Neural cell (in vitro differentiated cells): Measurements from ENCODE around the gene CIROP. TPM values are rescaled to one million over a fixed set of nuclear protein-coding genes. Genes with fewer than 3 reads are reported as not detected.

Source experiments
- H2AFZ ChIP-seq: fragments of 200-600, 300-800 bp; sonication (generic), shearing (Covaris generic); 2 replicates; pipeline ENCODE4 v1.6.0; 2014; ENCODE audit warnings: low read depth, mild to moderate bottlenecking, antibody characterized with exemption, low read length, moderate library complexity
- H3F3A ChIP-seq: fragments of 200-600 bp; shearing (Covaris generic); 2 replicates; pipeline ENCODE4 v1.6.1; 2016; ENCODE audit warnings: mild to moderate bottlenecking, moderate library complexity, mixed read lengths, antibody characterized with exemption, low read length; ENCODE audit not compliant: insufficient read depth, poor library complexity, severe bottlenecking
- H3K27ac ChIP-seq: fragments of 200-600, 300-800 bp; sonication (generic), shearing (Covaris generic); 2 replicates; pipeline ENCODE4 v1.5.1; 2014; ENCODE audit warnings: mild to moderate bottlenecking, low read length, moderate library complexity
- H3K27me3 ChIP-seq: fragments of 300-800, 200-600 bp; sonication (generic), shearing (Covaris generic); 2 replicates; pipeline ENCODE4 v1.6.0; 2014; ENCODE audit warnings: mild to moderate bottlenecking, low read depth, low read length, moderate library complexity; ENCODE audit not compliant: insufficient read depth
- H3K36me3 ChIP-seq: fragments of 300-800, 200-600 bp; sonication (generic), shearing (Covaris generic); 2 replicates; pipeline ENCODE4 v1.5.1; 2014; ENCODE audit warnings: mild to moderate bottlenecking, antibody characterized with exemption, low read length, moderate library complexity; ENCODE audit not compliant: insufficient read depth
- H3K4me2 ChIP-seq: fragments of 300-800, 200-600 bp; sonication (generic), shearing (Covaris generic); 2 replicates; pipeline ENCODE4 v1.6.0; 2014; ENCODE audit warnings: mild to moderate bottlenecking, low read length
- H3K4me3 ChIP-seq: fragments of 300-800, 200-600 bp; sonication (generic), shearing (Covaris generic); 2 replicates; pipeline ENCODE4 v1.5.1; 2014; ENCODE audit warnings: mild to moderate bottlenecking, low read length, moderate library complexity
- H3K79me2 ChIP-seq: fragments of 200-600 bp; shearing (Covaris generic); replicated peaks from 2 replicates; pipeline ENCODE4 v1.6.0; 2014; ENCODE audit warnings: mild to moderate bottlenecking, low read length, moderate library complexity; ENCODE audit not compliant: insufficient read depth
- H3K9ac ChIP-seq: fragments of 300-800, 200-600 bp; sonication (generic), shearing (Covaris generic); 2 replicates; pipeline ENCODE4 v1.6.1; 2016; ENCODE audit warnings: mild to moderate bottlenecking, low read length, mixed read lengths
- H3K9me2 ChIP-seq: fragments of 200-600 bp; shearing (Covaris generic); 2 replicates; pipeline ENCODE4 v1.6.1; 2016; ENCODE audit warnings: mild to moderate bottlenecking, low read length, mixed read lengths; ENCODE audit not compliant: insufficient read depth
- H3K9me3 ChIP-seq: fragments of 200-600, 300-800 bp; sonication (generic), shearing (Covaris generic); 2 replicates; pipeline ENCODE4 v1.6.1; 2016; ENCODE audit warnings: mild to moderate bottlenecking, mixed run types, low read length, moderate library complexity, mixed read lengths
- H4K20me1 ChIP-seq: fragments of 200-600 bp; shearing (Covaris generic); 2 replicates; pipeline ENCODE4 v1.6.1; 2016; ENCODE audit warnings: mild to moderate bottlenecking, mixed run types; ENCODE audit not compliant: insufficient read depth
- EP300 ChIP-seq: fragments of 450-650 bp; conservative IDR thresholded peaks from 2 replicates; pipeline ENCODE4 v1.6.1; 2014; ENCODE audit warnings: antibody characterized with exemption, mild to moderate bottlenecking, moderate library complexity; ENCODE audit not compliant: poor library complexity, severe bottlenecking
- EZH2 ChIP-seq: fragments of 200-600, 300-800 bp; shearing (Covaris generic), sonication (generic); IDR thresholded peaks from 2 replicates; pipeline ENCODE4 v1.6.1; 2014; ENCODE audit warnings: antibody characterized with exemption, low read length, borderline replicate concordance, mild to moderate bottlenecking; ENCODE audit not compliant: insufficient read depth, poor library complexity, severe bottlenecking
- MXI1 ChIP-seq: fragments of 450-650 bp; conservative IDR thresholded peaks from 2 replicates; pipeline ENCODE4 v1.6.1; 2014; ENCODE audit warnings: antibody characterized with exemption, mild to moderate bottlenecking; ENCODE audit not compliant: poor library complexity, severe bottlenecking
- POLR2AphosphoS5 ChIP-seq: IDR thresholded peaks from 2 replicates; pipeline ENCODE4 v1.6.1; 2012
- RAD21 ChIP-seq: fragments of 450-650 bp; conservative IDR thresholded peaks from 2 replicates; pipeline ENCODE4 v1.6.1; 2014; ENCODE audit warnings: antibody characterized with exemption, mild to moderate bottlenecking, moderate library complexity
- SMC3 ChIP-seq: fragments of 450-650 bp; conservative IDR thresholded peaks from 2 replicates; pipeline ENCODE4 v1.6.1; 2014; ENCODE audit warnings: antibody characterized with exemption, mild to moderate bottlenecking, moderate library complexity; ENCODE audit not compliant: poor library complexity
- TAF1 ChIP-seq: IDR thresholded peaks from 2 replicates; pipeline ENCODE4 v1.6.1; 2012; ENCODE audit warnings: low read depth
- polyA plus RNA-seq: library from polyadenylated mRNA; depleted of rRNA; stranded (reverse); fragments of >200 nt; gene quantifications from 2 replicates; pipeline ENCODE4 v1.2.3, GENCODE V29; 2014
- TF ChIP-seq, protein P1 (sequence below): IDR thresholded peaks from 2 replicates; pipeline ENCODE4 v1.6.1; 2012; ENCODE audit warnings: borderline replicate concordance
- TF ChIP-seq, protein P2 (sequence below): fragments of 450-650 bp; IDR thresholded peaks from 2 replicates; pipeline ENCODE4 v1.5.1; 2014; ENCODE audit warnings: antibody characterized with exemption, mild to moderate bottlenecking, moderate library complexity; ENCODE audit not compliant: poor library complexity, severe bottlenecking

CIROP gene
- polyA plus RNA-seq, 1 donor from 2014 or later, result not detected

DNA sequence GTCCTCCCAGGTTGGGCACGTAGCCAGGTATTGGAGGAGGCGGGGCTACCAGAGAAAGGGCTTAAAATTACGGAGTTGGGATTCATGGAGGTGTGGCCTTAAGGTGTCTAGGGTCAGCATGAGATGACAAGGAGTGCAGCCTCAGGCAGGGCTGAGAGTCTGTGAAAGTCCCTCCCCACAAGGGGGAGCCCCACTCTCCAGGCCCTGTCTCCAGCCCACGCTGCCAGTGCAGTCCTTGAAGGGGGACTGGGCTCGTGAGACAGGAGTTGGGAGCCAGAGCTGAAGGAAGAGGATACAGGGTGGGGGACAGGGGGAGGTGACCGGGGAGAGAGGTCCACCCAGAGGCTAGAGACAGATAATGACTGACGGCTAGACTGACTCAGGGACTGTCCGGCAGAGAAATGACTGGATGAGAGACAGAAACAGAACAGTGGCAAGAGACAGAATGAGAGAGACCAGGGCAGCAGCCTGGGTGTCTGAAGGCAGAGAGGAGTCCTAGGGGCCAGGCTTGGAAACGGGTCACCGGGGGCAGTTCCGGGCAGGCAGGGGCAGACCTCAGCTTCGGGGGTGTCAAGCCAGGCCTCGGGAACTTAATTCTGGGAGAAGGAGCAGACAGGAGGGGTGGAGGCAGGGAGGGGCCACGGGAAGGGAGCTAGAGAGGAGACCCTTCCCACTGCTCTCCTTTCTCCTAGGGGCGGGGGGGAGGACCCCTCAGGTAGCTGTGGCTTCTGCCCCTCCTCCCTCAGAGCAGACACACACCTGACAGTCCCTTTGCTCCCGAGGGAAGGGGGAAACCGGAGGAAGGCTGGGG is 48.4 kb downstream of the CIROP start:
- Histone ChIP-seq H3K9me3 (no peaks in the 10 kb centered on the region), H2AFZ (peak overlapping the region; percentile 37), H3K36me3 (no peaks in the 10 kb centered on the region), H3K9ac (peak overlapping the region; percentile 80), H4K20me1 (no peaks in the 10 kb centered on the region), H3K4me3 (peak overlapping the region; percentile 84), H3K9me2 (no peaks in the 10 kb centered on the region), H3F3A (no peaks in the 10 kb centered on the region), H3K27ac (peak overlapping the region; percentile 61), H3K79me2 (peaks cover 6% of the 10 kb centered on the region), H3K4me2 (peak overlapping the region; percentile 89), H3K27me3 (no peaks in the 10 kb centered on the region)
- TF ChIP-seq TAF1 (no peak), RAD21 (peak; percentile 22), MXI1 (no peak), SMC3 (peak; percentile 59), POLR2AphosphoS5 (peak; percentile 30), EZH2 (no peak), EP300 (no peak)
- TF ChIP-seq, protein P1, sequence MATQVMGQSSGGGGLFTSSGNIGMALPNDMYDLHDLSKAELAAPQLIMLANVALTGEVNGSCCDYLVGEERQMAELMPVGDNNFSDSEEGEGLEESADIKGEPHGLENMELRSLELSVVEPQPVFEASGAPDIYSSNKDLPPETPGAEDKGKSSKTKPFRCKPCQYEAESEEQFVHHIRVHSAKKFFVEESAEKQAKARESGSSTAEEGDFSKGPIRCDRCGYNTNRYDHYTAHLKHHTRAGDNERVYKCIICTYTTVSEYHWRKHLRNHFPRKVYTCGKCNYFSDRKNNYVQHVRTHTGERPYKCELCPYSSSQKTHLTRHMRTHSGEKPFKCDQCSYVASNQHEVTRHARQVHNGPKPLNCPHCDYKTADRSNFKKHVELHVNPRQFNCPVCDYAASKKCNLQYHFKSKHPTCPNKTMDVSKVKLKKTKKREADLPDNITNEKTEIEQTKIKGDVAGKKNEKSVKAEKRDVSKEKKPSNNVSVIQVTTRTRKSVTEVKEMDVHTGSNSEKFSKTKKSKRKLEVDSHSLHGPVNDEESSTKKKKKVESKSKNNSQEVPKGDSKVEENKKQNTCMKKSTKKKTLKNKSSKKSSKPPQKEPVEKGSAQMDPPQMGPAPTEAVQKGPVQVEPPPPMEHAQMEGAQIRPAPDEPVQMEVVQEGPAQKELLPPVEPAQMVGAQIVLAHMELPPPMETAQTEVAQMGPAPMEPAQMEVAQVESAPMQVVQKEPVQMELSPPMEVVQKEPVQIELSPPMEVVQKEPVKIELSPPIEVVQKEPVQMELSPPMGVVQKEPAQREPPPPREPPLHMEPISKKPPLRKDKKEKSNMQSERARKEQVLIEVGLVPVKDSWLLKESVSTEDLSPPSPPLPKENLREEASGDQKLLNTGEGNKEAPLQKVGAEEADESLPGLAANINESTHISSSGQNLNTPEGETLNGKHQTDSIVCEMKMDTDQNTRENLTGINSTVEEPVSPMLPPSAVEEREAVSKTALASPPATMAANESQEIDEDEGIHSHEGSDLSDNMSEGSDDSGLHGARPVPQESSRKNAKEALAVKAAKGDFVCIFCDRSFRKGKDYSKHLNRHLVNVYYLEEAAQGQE, result no peak
- TF ChIP-seq, protein P2, sequence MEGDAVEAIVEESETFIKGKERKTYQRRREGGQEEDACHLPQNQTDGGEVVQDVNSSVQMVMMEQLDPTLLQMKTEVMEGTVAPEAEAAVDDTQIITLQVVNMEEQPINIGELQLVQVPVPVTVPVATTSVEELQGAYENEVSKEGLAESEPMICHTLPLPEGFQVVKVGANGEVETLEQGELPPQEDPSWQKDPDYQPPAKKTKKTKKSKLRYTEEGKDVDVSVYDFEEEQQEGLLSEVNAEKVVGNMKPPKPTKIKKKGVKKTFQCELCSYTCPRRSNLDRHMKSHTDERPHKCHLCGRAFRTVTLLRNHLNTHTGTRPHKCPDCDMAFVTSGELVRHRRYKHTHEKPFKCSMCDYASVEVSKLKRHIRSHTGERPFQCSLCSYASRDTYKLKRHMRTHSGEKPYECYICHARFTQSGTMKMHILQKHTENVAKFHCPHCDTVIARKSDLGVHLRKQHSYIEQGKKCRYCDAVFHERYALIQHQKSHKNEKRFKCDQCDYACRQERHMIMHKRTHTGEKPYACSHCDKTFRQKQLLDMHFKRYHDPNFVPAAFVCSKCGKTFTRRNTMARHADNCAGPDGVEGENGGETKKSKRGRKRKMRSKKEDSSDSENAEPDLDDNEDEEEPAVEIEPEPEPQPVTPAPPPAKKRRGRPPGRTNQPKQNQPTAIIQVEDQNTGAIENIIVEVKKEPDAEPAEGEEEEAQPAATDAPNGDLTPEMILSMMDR, result peak; percentile 70

DNA sequence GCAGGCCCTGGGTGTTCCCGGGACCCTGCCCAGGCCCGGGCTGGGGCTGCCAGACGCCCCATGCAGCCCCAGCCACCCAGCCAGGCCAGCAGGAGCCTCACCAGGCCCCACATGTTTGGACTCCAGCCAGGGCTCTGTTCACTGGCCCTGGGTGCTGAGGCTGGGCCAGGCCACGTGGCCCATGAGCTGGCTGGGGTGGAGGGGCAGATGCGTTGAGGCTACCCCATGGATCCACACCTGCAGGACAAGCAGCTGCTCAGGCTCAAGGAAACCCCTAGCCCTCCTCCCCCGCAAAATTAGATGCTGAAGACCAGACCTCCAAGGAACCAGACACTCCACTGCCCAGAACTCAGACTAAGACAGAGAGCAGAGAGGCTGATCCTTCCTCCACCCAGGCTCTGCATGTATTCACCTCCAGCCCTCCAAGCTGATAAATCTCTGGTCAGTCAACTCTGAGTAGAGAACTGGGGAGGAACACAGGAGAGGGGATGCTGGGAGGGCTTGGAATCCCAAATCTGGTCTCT is 49.1 kb downstream of the CIROP start:
- H3K9me3 ChIP-seq, result no peaks in the 10 kb centered on the region
- peak overlapping the region; percentile 80 for H3K9ac ChIP-seq
- H3K79me2 ChIP-seq, result peaks cover 6% of the 10 kb centered on the region
- H3K27ac ChIP-seq, result no peak overlapping the region
- H3K4me3 ChIP-seq, result peak overlapping the region; percentile 84
- no peaks in the 10 kb centered on the region for H3F3A ChIP-seq
- TF ChIP-seq SMC3 (no peak), MXI1 (no peak), EZH2 (no peak), POLR2AphosphoS5 (no peak), RAD21 (no peak), TAF1 (no peak), EP300 (no peak)
- TF ChIP-seq, protein P1, result no peak
- TF ChIP-seq, protein P2, result no peak
- no peaks in the 10 kb centered on the region for H3K27me3 ChIP-seq
- H3K36me3 ChIP-seq, result no peaks in the 10 kb centered on the region
- no peaks in the 10 kb centered on the region for H4K20me1 ChIP-seq
- H3K9me2 ChIP-seq, result no peaks in the 10 kb centered on the region
- H2AFZ ChIP-seq, result no peak overlapping the region
- H3K4me2 ChIP-seq, result peak overlapping the region; percentile 89
